ENCODE measurements around the gene KCNA5. TPM values are rescaled to one million over a fixed set of nuclear protein-coding genes. Genes with fewer than 3 reads are reported as not detected.
A peak's percentile ranks its signal among the peaks of the same experiment; 100 is the strongest.

The KCNA5 gene
- total and polyA plus RNA-seq, 10 donors: 0.23 to 1.1 (median 0.58) TPM

GRCh38 chr12:5047729-5048128 lies 4.0 kb downstream of the KCNA5 start:
- H3K9me3 ChIP-seq: peaks cover 0 to 5% (median 0%) of the 10 kb centered on the region in 8 donors
- H3K27me3 ChIP-seq (replicated peaks in 1 of 7): peaks cover 0 to 58% (median 23%) of the 10 kb centered on the region in 7 donors
- H3K4me3 ChIP-seq: no peak overlapping the region
- no peak overlapping the region for H3K27ac ChIP-seq
- intact Hi-C loops (cut with DNase I; ENCODE audit: low total_unique reads): no loop called here
- no peak for DNase-seq
- no peaks in the 10 kb centered on the region for H3K36me3 ChIP-seq
- 64 to 77% (median 71%) methylated on average over 6 of the region's 6 CpGs for WGBS, 5 donors
- peaks cover 0 to 51% (median 42%) of the 10 kb centered on the region in 6 donors for H3K4me1 ChIP-seq
- TF ChIP-seq POLR2A (IDR thresholded peaks at IDR 0.05) (no peak), POLR2AphosphoS5 (IDR thresholded peaks at IDR 0.05) (no peak)

GRCh38 chr12:5050542-5050941 lies 6.9 kb downstream of the KCNA5 start:
- no peak for DNase-seq
- Histone ChIP-seq H3K4me1 (peaks cover 0 to 47% (median 29%) of the 10 kb centered on the region in 6 donors), H3K27ac (no peak overlapping the region), H3K9me3 (peaks cover 0 to 5% (median 0%) of the 10 kb centered on the region in 8 donors), H3K4me3 (no peak overlapping the region), H3K27me3 (replicated peaks in 1 of 7) (peaks cover 0 to 34% (median 3%) of the 10 kb centered on the region in 7 donors), H3K36me3 (no peaks in the 10 kb centered on the region)
- intact Hi-C loops (cut with DNase I; ENCODE audit: low total_unique reads): no loop called here
- TF ChIP-seq CTCF (IDR thresholded peaks at IDR 0.05 in 8 of 11, conservative IDR thresholded peaks at IDR 0.05 in 3 of 11) (no peak), POLR2A (IDR thresholded peaks at IDR 0.05) (no peak), POLR2AphosphoS5 (IDR thresholded peaks at IDR 0.05) (no peak)
- 77 to 96% (median 77%) methylated on average over 3 of the region's 3 CpGs for WGBS, 5 donors

GRCh38 chr12:5051334-5051733 lies 7.7 kb downstream of the KCNA5 start:
- Histone ChIP-seq H3K27me3 (replicated peaks in 1 of 7) (peaks cover 0 to 26% (median 0%) of the 10 kb centered on the region in 7 donors), H3K9me3 (peaks cover 0 to 5% (median 0%) of the 10 kb centered on the region in 8 donors), H3K36me3 (no peaks in the 10 kb centered on the region), H3K27ac (peak overlapping the region in 2 of 8 donors; percentile 41 to 43), H3K4me3 (peak overlapping the region in 1 of 8 donors; percentile 19), H3K4me1 (peaks cover 0 to 47% (median 29%) of the 10 kb centered on the region in 6 donors)
- DNase-seq: no peak
- WGBS, 5 donors: 63 to 70% (median 64%) methylated on average over 2 of the region's 2 CpGs
- TF ChIP-seq CTCF (IDR thresholded peaks at IDR 0.05 in 8 of 11, conservative IDR thresholded peaks at IDR 0.05 in 3 of 11) (no peak), POLR2A (IDR thresholded peaks at IDR 0.05) (no peak), POLR2AphosphoS5 (IDR thresholded peaks at IDR 0.05) (no peak)
- intact Hi-C loops (cut with DNase I; ENCODE audit: low total_unique reads): no loop called here

- TF ChIP-seq POLR2AphosphoS5 (IDR thresholded peaks at IDR 0.05) (no peak), CTCF (IDR thresholded peaks at IDR 0.05 in 8 of 11, conservative IDR thresholded peaks at IDR 0.05 in 3 of 11) (no peak), POLR2A (IDR thresholded peaks at IDR 0.05) (no peak)
- H3K9me3 ChIP-seq: peaks cover 0 to 5% (median 0%) of the 10 kb centered on the region in 8 donors
- peaks cover 0 to 47% (median 29%) of the 10 kb centered on the region in 6 donors for H3K4me1 ChIP-seq
- peak overlapping the region in 2 of 8 donors; percentile 41 to 43 for H3K27ac ChIP-seq
- H3K36me3 ChIP-seq: no peaks in the 10 kb centered on the region
- H3K4me3 ChIP-seq: peak overlapping the region in 1 of 8 donors; percentile 19
- peaks cover 0 to 21% (median 0%) of the 10 kb centered on the region in 7 donors for H3K27me3 ChIP-seq (replicated peaks in 1 of 7)
- no peak for DNase-seq
- intact Hi-C loops (cut with DNase I; ENCODE audit: low total_unique reads): no loop called here
- WGBS, 5 donors: 14 to 24% (median 20%) methylated on average over 1 of the region's 1 CpG
Measured at GRCh38 chr12:5051913-5052312, 8.2 kb downstream of the KCNA5 start.

Measured in spleen (tissue), 11 donors.